ENCODE measurements around the gene USP21.
A peak's percentile ranks its signal among the peaks of the same experiment; 100 is the strongest.

The USP21 gene

GRCh38 chr1:161196111-161196510 lies 36.8 kb downstream of the USP21 start:
- intact Hi-C loops (cut with DNase I; ENCODE audit: low total_unique reads) = no loop called here
- H3K4me3 ChIP-seq = peak overlapping the region; percentile 32 to 46
- no peak for TF ChIP-seq CTCF (IDR thresholded peaks at IDR 0.05)
- H3K27me3 ChIP-seq = peaks cover 0 to 24% of the 10 kb centered on the region in 2 donors
- peaks cover 0 to 44% (median 32%) of the 10 kb centered on the region in 4 donors for H3K4me1 ChIP-seq
- peaks cover 0 to 9% (median 1%) of the 10 kb centered on the region in 3 donors for H3K36me3 ChIP-seq
- peak in 1 of 2 donors; percentile 39 for DNase-seq
- H3K27ac ChIP-seq = no peak overlapping the region
- H3K9me3 ChIP-seq = no peaks in the 10 kb centered on the region

- DNase-seq = peak in 1 of 2 donors; percentile 40
- Histone ChIP-seq H3K27ac (peak overlapping the region; percentile 87 to 93), H3K4me3 (peak overlapping the region; percentile 32 to 46), H3K9me3 (no peaks in the 10 kb centered on the region), H3K4me1 (peaks cover 3 to 50% (median 36%) of the 10 kb centered on the region in 4 donors), H3K27me3 (peaks cover 0 to 24% of the 10 kb centered on the region in 2 donors), H3K36me3 (peaks cover 0 to 3% (median 0%) of the 10 kb centered on the region in 3 donors)
- TF ChIP-seq CTCF (IDR thresholded peaks at IDR 0.05) = no peak
- intact Hi-C loops (cut with DNase I; ENCODE audit: low total_unique reads) = no loop called here
These were observed 37.5 kb downstream of the USP21 start for GRCh38 chr1:161196521-161197451.

- DNase-seq = no peak
- Histone ChIP-seq H3K4me1 (peaks cover 7 to 50% (median 36%) of the 10 kb centered on the region in 4 donors), H3K9me3 (no peaks in the 10 kb centered on the region), H3K4me3 (peak overlapping the region; percentile 32 to 46), H3K27ac (peak overlapping the region; percentile 87 to 93), H3K36me3 (no peaks in the 10 kb centered on the region), H3K27me3 (peaks cover 0 to 24% of the 10 kb centered on the region in 2 donors)
- TF ChIP-seq CTCF (IDR thresholded peaks at IDR 0.05) = no peak
- intact Hi-C loops (cut with DNase I; ENCODE audit: low total_unique reads) = no loop called here
These were observed 38.4 kb downstream of the USP21 start for GRCh38 chr1:161197560-161198193.

- TF ChIP-seq CTCF (IDR thresholded peaks at IDR 0.05) = no peak
- peak overlapping the region; percentile 87 to 93 for H3K27ac ChIP-seq
- no peaks in the 10 kb centered on the region for H3K9me3 ChIP-seq
- peaks cover 7 to 55% (median 42%) of the 10 kb centered on the region in 4 donors for H3K4me1 ChIP-seq
- no peaks in the 10 kb centered on the region for H3K36me3 ChIP-seq
- peaks cover 0 to 24% of the 10 kb centered on the region in 2 donors for H3K27me3 ChIP-seq
- H3K4me3 ChIP-seq = peak overlapping the region; percentile 32 to 46
- DNase-seq = peak in 1 of 2 donors; percentile 75
- intact Hi-C loops (cut with DNase I; ENCODE audit: low total_unique reads) = no loop called here
These were observed 39.0 kb downstream of the USP21 start for GRCh38 chr1:161198194-161198896.

GRCh38 chr1:161198897-161199431 lies 39.7 kb downstream of the USP21 start, which contains the start of gene ADAMTS4:
Gene ADAMTS4, minus strand, starts transcription at chr1:161199054. Its CDS starts 427 bp downstream, at chr1:161198627.
- peak; percentile 56 to 62 for DNase-seq
- peak within 1 kb of the TSS; percentile 32 to 46 for H3K4me3 ChIP-seq
- no peaks in the 10 kb centered on the region for H3K9me3 ChIP-seq
- H3K36me3 ChIP-seq = no peaks in the 10 kb centered on the region
- H3K27ac ChIP-seq = peak within 1 kb of the TSS; percentile 87 to 93
- peaks cover 0 to 24% of the 10 kb centered on the region in 2 donors for H3K27me3 ChIP-seq
- TF ChIP-seq CTCF (IDR thresholded peaks at IDR 0.05) = no peak
- intact Hi-C loops (cut with DNase I; ENCODE audit: low total_unique reads) = no loop called here
- H3K4me1 ChIP-seq = peaks cover 7 to 60% (median 47%) of the 10 kb centered on the region in 4 donors
